ENCODE measurements around the gene ADGRB3. TPM values are rescaled to one million over a fixed set of nuclear protein-coding genes. Genes with fewer than 3 reads are reported as not detected.
"Not testable (repeated sequence)": the region's sequence is repeated elsewhere in the genome, so short reads cannot be mapped to it uniquely, and the experiment has no call there.

The ADGRB3 gene
- polyA plus RNA-seq, 1 donor = 0.76 TPM

GRCh38 chr6:68649669-68650068, 14.6 kb downstream of the ADGRB3 start:
- DNase-seq (ENCODE audit: low read depth) = no peak

GRCh38 chr6:68650142-68650541, 15.1 kb downstream of the ADGRB3 start:
- no peak for DNase-seq (ENCODE audit: low read depth)

GRCh38 chr6:68651011-68651985, 16.2 kb downstream of the ADGRB3 start:
- no peak for DNase-seq (ENCODE audit: low read depth)

- DNase-seq (ENCODE audit: low read depth) = no peak
These were observed 17.0 kb downstream of the ADGRB3 start for GRCh38 chr6:68652117-68652536.

GRCh38 chr6:68653074-68653705, 18.1 kb downstream of the ADGRB3 start:
- no peak for DNase-seq (ENCODE audit: low read depth)

GRCh38 chr6:68653706-68654089, 18.6 kb downstream of the ADGRB3 start:
- no peak for DNase-seq (ENCODE audit: low read depth)

- DNase-seq (ENCODE audit: low read depth) = no peak
These were observed 19.1 kb downstream of the ADGRB3 start for GRCh38 chr6:68654134-68654533.

- no peak for DNase-seq (ENCODE audit: low read depth)
These were observed 19.9 kb downstream of the ADGRB3 start for GRCh38 chr6:68655028-68655427.

GRCh38 chr6:68657374-68658139, 22.5 kb downstream of the ADGRB3 start:
- no peak for DNase-seq (ENCODE audit: low read depth)

GRCh38 chr6:68658338-68658737, 23.3 kb downstream of the ADGRB3 start:
- no peak for DNase-seq (ENCODE audit: low read depth)

GRCh38 chr6:68673255-68673654, 38.2 kb downstream of the ADGRB3 start:
- no peak for DNase-seq (ENCODE audit: low read depth)

- DNase-seq (ENCODE audit: low read depth) = no peak
These were observed 40.5 kb downstream of the ADGRB3 start for GRCh38 chr6:68675548-68675947.

- DNase-seq (ENCODE audit: low read depth) = not testable (repeated sequence)
These were observed 41.0 kb downstream of the ADGRB3 start for GRCh38 chr6:68676094-68676493.

GRCh38 chr6:68677058-68677457, 42.0 kb downstream of the ADGRB3 start:
- peak; percentile 2 for DNase-seq (ENCODE audit: low read depth)

GRCh38 chr6:68679399-68679798, 44.3 kb downstream of the ADGRB3 start:
- no peak for DNase-seq (ENCODE audit: low read depth)

GRCh38 chr6:68680264-68680663, 45.2 kb downstream of the ADGRB3 start:
- DNase-seq (ENCODE audit: low read depth) = no peak

GRCh38 chr6:68689910-68690309, 54.8 kb downstream of the ADGRB3 start:
- DNase-seq (ENCODE audit: low read depth) = no peak

- no peak for DNase-seq (ENCODE audit: low read depth)
These were observed 56.0 kb downstream of the ADGRB3 start for GRCh38 chr6:68691120-68691519.

- DNase-seq (ENCODE audit: low read depth) = no peak
These were observed 58.2 kb downstream of the ADGRB3 start for GRCh38 chr6:68693271-68693670.

- no peak for DNase-seq (ENCODE audit: low read depth)
These were observed 60.3 kb downstream of the ADGRB3 start for GRCh38 chr6:68695403-68695802.

GRCh38 chr6:68695838-68696237, 60.8 kb downstream of the ADGRB3 start:
- no peak for DNase-seq (ENCODE audit: low read depth)

- DNase-seq (ENCODE audit: low read depth) = no peak
These were observed 62.3 kb downstream of the ADGRB3 start for GRCh38 chr6:68697394-68697793.

Measured in forelimb muscle (tissue), 1 donor.